H1 (cell line): ENCODE results near the gene ZNF423. TPM values are rescaled to one million over a fixed set of nuclear protein-coding genes. Genes with fewer than 3 reads are reported as not detected.

Experiments
- CTBP2 ChIP-seq: IDR thresholded peaks from 2 replicates; pipeline ENCODE4 v1.7.0; 2011; ENCODE audit warnings: borderline replicate concordance, mild to moderate bottlenecking, moderate library complexity, mixed read lengths, low read length; ENCODE audit not compliant: insufficient read depth, insufficient read length
- EGR1 ChIP-seq: IDR thresholded peaks from 2 replicates; pipeline ENCODE4 v1.6.1; 2011; ENCODE audit warnings: low read depth, low read length, borderline replicate concordance
- KDM4A ChIP-seq: IDR thresholded peaks from one replicate; pipeline ENCODE4 v1.7.1; 2012; ENCODE audit warnings: low read depth, mild to moderate bottlenecking, moderate library complexity, low read length, inconsistent platforms; ENCODE audit not compliant: severe bottlenecking
- SIN3A ChIP-seq, 2 experiments: IDR thresholded peaks in 1 of 2; conservative IDR thresholded peaks in 1 of 2; 2 replicates each; pipeline ENCODE4 v1.6.1; 2011 to 2012; ENCODE audit warnings: low read length in 2 of 2, improper control_type of control experiment in 1 of 2, low read depth in 1 of 2, mild to moderate bottlenecking in 1 of 2
- polyA plus RNA-seq, 7 experiments: library from polyadenylated mRNA; depleted of rRNA in 3 of 7; stranded (reverse) in 5 of 7; unstranded in 2 of 7; fragments of >200 nt in 5 of 7; fragments of 200-250 nt in 2 of 7; gene quantifications; 1 replicate in 5 of 7; 2 replicates in 1 of 7; 4 replicates in 1 of 7; pipeline versions ENCODE4 v1.2.1 to v1.2.3, GENCODE V29; 2011 to 2013; ENCODE audit warnings: missing spikeins in 2 of 7, mixed read lengths in 2 of 7
- total RNA-seq: library from RNA; stranded (reverse); fragmentation: NEBNext Ultra II Directional; extraction: Animal tissue kit (Norgen Biotek cat#: 25700); gene quantifications from 2 replicates; pipeline ENCODE4 v1.2.1, GENCODE V29; 2021
- TF ChIP-seq, protein P1 (sequence below): IDR thresholded peaks from 2 replicates; pipeline ENCODE4 v1.6.1; 2011; ENCODE audit warnings: low read depth, mild to moderate bottlenecking, low read length; ENCODE audit not compliant: insufficient read depth
- TF ChIP-seq, protein P2 (sequence below): IDR thresholded peaks from 2 replicates; pipeline ENCODE4 v1.6.1; 2011; ENCODE audit warnings: low read length, improper control_type of control experiment

The ZNF423 gene
- total and polyA plus RNA-seq, 2 of the 8 experiments (the other 6 are each of a cell fraction or from before 2014, with no cell fraction given): 38.2 to 52.3 TPM

DNA sequence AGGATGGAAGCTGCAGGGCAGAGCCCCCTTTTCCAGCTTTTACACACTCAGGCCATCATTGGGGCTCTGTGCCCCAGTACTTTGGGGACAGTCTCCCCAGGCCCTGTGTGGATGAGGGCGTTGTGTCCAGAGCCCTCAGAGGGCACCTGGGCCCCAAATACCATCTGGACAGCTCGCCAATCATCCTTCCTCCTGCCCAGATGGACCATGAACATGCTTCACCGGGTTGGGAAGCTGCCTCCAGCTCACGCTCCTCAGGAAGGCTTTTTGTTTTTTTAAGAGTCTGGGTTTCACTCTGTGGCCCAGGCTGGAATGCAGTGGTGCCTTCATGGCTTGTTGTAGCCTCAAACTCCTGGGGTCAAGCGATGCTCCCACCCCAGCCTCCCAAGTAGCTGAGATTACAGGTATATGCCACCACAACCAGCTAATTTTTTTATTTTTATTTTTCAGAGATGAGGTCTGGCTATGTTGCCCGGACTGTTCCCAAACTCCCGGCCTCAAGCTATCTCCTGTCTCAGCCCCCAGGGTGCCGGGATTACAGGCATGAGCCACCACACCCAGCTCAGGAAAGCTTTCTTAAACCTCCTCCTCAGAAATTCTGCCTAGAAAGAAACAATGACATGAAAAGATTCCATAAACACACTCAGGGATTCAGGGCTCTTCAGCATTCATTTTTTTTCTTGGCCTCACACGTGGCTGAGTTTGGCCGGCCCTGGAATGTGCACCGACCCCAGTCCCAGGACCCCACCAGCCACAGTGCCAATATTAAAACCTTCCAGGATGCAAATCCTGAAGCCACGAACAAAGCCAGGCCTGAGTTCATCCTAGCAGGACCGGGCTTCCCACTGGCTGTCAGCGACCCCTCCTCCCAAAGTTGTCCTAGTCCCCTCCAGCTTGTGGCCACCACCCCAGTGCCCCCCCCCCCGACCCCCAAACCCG lies 27.4 kb upstream of the ZNF423 start (continued):
- TF ChIP-seq KDM4A (no peak), SIN3A (conservative IDR thresholded peaks at IDR 0.05 in 1 of 2, IDR thresholded peaks at IDR 0.05 in 1 of 2; ENCODE audit: low read depth in 1 of 2, low read length in 2 of 2) (no peak), EGR1 (no peak), CTBP2 (no peak)
- TF ChIP-seq, protein P1, sequence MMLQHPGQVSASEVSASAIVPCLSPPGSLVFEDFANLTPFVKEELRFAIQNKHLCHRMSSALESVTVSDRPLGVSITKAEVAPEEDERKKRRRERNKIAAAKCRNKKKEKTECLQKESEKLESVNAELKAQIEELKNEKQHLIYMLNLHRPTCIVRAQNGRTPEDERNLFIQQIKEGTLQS: no peak
- TF ChIP-seq, protein P2, sequence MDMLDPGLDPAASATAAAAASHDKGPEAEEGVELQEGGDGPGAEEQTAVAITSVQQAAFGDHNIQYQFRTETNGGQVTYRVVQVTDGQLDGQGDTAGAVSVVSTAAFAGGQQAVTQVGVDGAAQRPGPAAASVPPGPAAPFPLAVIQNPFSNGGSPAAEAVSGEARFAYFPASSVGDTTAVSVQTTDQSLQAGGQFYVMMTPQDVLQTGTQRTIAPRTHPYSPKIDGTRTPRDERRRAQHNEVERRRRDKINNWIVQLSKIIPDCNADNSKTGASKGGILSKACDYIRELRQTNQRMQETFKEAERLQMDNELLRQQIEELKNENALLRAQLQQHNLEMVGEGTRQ: no peak
